Transverse colon (tissue), 4 donors: ENCODE measurements around the gene EZR. TPM values are rescaled to one million over a fixed set of nuclear protein-coding genes. Genes with fewer than 3 reads are reported as not detected.

ENCODE experiments used
- DNase-seq: peaks from one replicate; pipeline ENCODE4 v3.0.0-alpha.2; 2019
- H3K27ac ChIP-seq, 4 donors: fragments of 200-600 bp; sonication (generic); 2 replicates each; pipeline ENCODE4 v1.5.1; 2016 to 2018; ENCODE audit warnings: inconsistent platforms in 4 of 4
- H3K27me3 ChIP-seq: fragments of 200-600 bp; sonication (generic); 2 replicates; pipeline ENCODE4 v1.5.1; 2017; ENCODE audit warnings: inconsistent platforms
- H3K36me3 ChIP-seq, 4 donors: fragments of 200-600 bp; sonication (generic); 2 replicates each; pipeline ENCODE4 v1.5.1; 2017 to 2019; ENCODE audit warnings: inconsistent platforms in 4 of 4
- H3K4me1 ChIP-seq, 4 donors: fragments of 200-600 bp; sonication (generic); 2 replicates each; pipeline ENCODE4 v1.5.1; 2017 to 2020; ENCODE audit warnings: inconsistent platforms in 4 of 4
- H3K4me3 ChIP-seq, 4 donors: fragments of 200-600 bp; sonication (generic); 1 replicate in 1 of 4; 2 replicates in 3 of 4; pipeline versions ENCODE4 v1.5.1 to v1.6.1; 2017 to 2019; ENCODE audit warnings: inconsistent platforms in 4 of 4
- H3K9me3 ChIP-seq, 2 donors: fragments of 200-600 bp; sonication (generic); 2 replicates each; pipeline ENCODE4 v1.5.1; 2017 to 2019; ENCODE audit warnings: inconsistent platforms in 2 of 2
- CTCF ChIP-seq, 5 experiments: fragments of 200-600 bp in 3 of 5; fragments of 450-650 bp in 2 of 5; sonication (generic) in 3 of 5; IDR thresholded peaks; 1 replicate in 2 of 5; 2 replicates in 3 of 5; pipeline ENCODE4 v1.5.1; 2016 to 2017; ENCODE audit warnings: antibody characterized with exemption in 5 of 5, inconsistent platforms in 3 of 5, mild to moderate bottlenecking in 2 of 5, moderate library complexity in 1 of 5
- EP300 ChIP-seq: sonication (generic); formaldehyde crosslinking; IDR thresholded peaks from one replicate; pipeline ENCODE4 v1.6.1; 2017; ENCODE audit warnings: antibody characterized with exemption, low read depth
- POLR2A ChIP-seq: fragments of 450-650 bp; IDR thresholded peaks from one replicate; pipeline ENCODE4 v1.6.1; 2016; ENCODE audit warnings: antibody characterized with exemption, mild to moderate bottlenecking, moderate library complexity
- POLR2AphosphoS5 ChIP-seq, 3 donors: sonication (generic); formaldehyde crosslinking; IDR thresholded peaks; one replicate each; pipeline ENCODE4 v1.6.1; 2016; ENCODE audit warnings: antibody characterized with exemption in 3 of 3
- WGBS, 2 donors: methylation state at CpG; one replicate each; pipeline ENCODE4 v1.1.5; 2018; ENCODE audit warnings: low coverage in 1 of 2; 5-methylcytosine and 5-hydroxymethylcytosine counted together
- in situ Hi-C, 4 donors: fragments of 200-750 bp; cut with MboI; loops; one replicate each; pipeline versions ENCODE4 v1.15.0 to v1.15.1; 2017; ENCODE audit warnings: low sequenced_read_pairs in 3 of 4, low pct_ligation_motif_present in 1 of 4, low pct_unique_long_range_greater_than_20kb in 1 of 4
- intact Hi-C: fragments of 100-400 bp; cut with DNase I; formaldehyde crosslinking; loops from one replicate; pipeline ENCODE4 v1.15.1; 2023; ENCODE audit warnings: low total_unique reads
- total RNA-seq, 4 donors: library from RNA; depleted of rRNA; stranded (reverse); fragments of >200 nt; gene quantifications; one replicate each; pipeline ENCODE4 v1.1.0, GENCODE V29; 2016

The EZR gene
- total RNA-seq, 4 donors from 2014 or later = 149 to 430 (median 319) TPM

DNA sequence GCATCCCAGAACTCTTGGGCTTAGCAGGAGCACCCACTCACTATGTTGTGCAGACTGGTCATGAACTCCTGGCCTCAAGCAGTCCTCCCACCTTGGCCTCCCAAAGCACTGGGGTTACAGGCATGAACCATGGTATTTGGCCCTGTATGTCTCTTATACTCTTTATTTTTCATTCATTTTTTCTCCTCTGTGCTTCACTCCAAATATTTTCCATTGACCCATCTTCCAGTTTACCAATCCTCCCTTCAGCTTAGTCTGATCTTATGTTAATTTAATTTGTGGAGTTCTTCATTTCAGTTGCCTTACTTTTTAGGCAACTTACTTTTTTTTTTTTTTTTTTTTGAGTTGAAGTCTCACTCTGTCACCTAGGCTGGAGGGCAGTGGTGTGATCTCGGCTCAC is 79.5 kb downstream of the EZR start:
- H3K36me3 ChIP-seq = no peaks in the 10 kb centered on the region

GRCh38 chr6:158737710-158738615 is 81.2 kb downstream of the EZR start:
- Histone ChIP-seq H3K4me1 (no peaks in the 10 kb centered on the region), H3K4me3 (no peak overlapping the region), H3K9me3 (no peaks in the 10 kb centered on the region), H3K36me3 (no peaks in the 10 kb centered on the region), H3K27me3 (no peaks in the 10 kb centered on the region), H3K27ac (peak overlapping the region in 3 of 4 donors; percentile 0 to 26 (median 3))
- 84 to 90% methylated on average over 3 to 12 of the region's 12 CpGs for WGBS, 2 donors
- intact Hi-C loops = no loop called here
- no peak for TF ChIP-seq EP300
- no peak for TF ChIP-seq POLR2A
- no peak for TF ChIP-seq CTCF (IDR thresholded peaks at IDR 0.05)
- no peak for TF ChIP-seq POLR2AphosphoS5 (IDR thresholded peaks at IDR 0.05)
- DNase-seq = peak; percentile 55
- in situ Hi-C loops = no loop called here

More for the DNA sequence above, 79.5 kb downstream of the EZR start:
- Histone ChIP-seq H3K9me3 (no peaks in the 10 kb centered on the region), H3K27ac (no peak overlapping the region), H3K4me1 (no peaks in the 10 kb centered on the region), H3K27me3 (no peaks in the 10 kb centered on the region), H3K4me3 (no peak overlapping the region)
- WGBS, 2 donors = 100% methylated on average over 1 of the region's 1 CpG; no CpG with 5 or more reads in 1 of the 2 donors
- intact Hi-C loops (no loop called here), in situ Hi-C loops (no loop called here)
- TF ChIP-seq EP300 (no peak), CTCF (IDR thresholded peaks at IDR 0.05) (no peak), POLR2A (no peak), POLR2AphosphoS5 (IDR thresholded peaks at IDR 0.05) (no peak)
- no peak for DNase-seq

DNA sequence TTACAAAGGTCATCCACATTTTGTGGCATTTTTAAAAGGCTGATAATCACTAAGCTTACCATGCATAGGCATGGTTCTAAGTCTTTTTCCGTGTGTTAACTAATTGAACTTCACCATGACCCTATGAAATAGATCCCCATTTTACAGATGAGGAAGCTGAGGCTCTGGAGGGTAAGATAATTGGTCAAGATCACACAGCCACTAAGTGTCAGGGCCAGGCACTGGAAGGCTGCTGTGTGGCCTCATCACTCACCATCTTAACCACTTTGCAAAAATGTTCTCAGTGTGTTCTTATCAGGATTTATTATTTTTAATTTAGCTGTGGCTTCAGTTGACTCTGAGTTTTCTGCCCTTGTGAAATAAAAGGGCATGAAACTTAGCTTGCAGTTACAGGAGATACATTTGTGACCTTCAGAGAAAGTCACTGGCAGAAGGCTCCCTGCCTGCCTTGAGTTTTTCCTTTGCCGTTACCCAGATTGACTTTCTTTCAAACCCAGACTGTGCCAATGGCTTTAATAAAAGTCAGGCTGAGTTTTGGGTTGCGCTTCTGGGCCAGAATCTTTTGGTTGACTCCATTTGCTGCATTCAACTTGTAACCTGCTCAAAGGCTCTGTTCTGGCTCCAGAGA is 82.0 kb downstream of the EZR start:
- Histone ChIP-seq H3K36me3 (no peaks in the 10 kb centered on the region), H3K4me1 (no peaks in the 10 kb centered on the region), H3K9me3 (no peaks in the 10 kb centered on the region), H3K27ac (peak overlapping the region in 1 of 4 donors; percentile 3), H3K27me3 (no peaks in the 10 kb centered on the region), H3K4me3 (no peak overlapping the region)
- intact Hi-C loops (no loop called here), in situ Hi-C loops (no loop called here)
- WGBS, 2 donors = 92 to 95% methylated on average over 2 to 3 of the region's 3 CpGs
- TF ChIP-seq CTCF (IDR thresholded peaks at IDR 0.05) (no peak), POLR2AphosphoS5 (IDR thresholded peaks at IDR 0.05) (no peak), EP300 (no peak), POLR2A (no peak)
- no peak for DNase-seq

DNA sequence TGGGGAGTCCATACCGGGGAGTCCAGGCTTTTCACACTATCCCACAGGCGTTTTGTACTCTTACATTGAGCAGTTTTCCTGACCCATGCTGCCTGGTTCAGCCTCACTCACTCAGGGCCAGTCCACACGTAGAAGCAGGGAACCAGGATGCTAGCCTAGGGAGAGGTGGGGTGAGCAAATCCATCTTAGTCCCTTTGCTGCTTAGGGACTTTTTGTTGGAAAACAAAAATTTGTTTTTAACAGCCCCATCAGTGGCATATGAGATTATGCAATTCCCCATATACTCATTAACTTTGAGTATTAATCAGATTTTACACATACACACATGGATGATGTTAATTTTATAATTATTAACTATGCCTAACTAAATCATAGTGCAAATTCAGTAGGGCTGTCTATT is 84.2 kb downstream of the EZR start:
- intact Hi-C loops = no loop called here

More for the DNA sequence above, 84.2 kb downstream of the EZR start:
- no peak for DNase-seq
- TF ChIP-seq POLR2AphosphoS5 (IDR thresholded peaks at IDR 0.05) (no peak), CTCF (IDR thresholded peaks at IDR 0.05) (no peak), EP300 (no peak), POLR2A (no peak)
- H3K27me3 ChIP-seq = no peaks in the 10 kb centered on the region
- H3K4me1 ChIP-seq = no peaks in the 10 kb centered on the region
- in situ Hi-C loops = no loop called here
- 88 to 100% methylated on average over 2 to 3 of the region's 3 CpGs for WGBS, 2 donors
- no peaks in the 10 kb centered on the region for H3K36me3 ChIP-seq
- no peak overlapping the region for H3K27ac ChIP-seq
- no peak overlapping the region for H3K4me3 ChIP-seq
- H3K9me3 ChIP-seq = no peaks in the 10 kb centered on the region
